OCI-LY7 (cell line): Measurements from ENCODE around the gene DNAJB7. TPM values are rescaled to one million over a fixed set of nuclear protein-coding genes. Genes with fewer than 3 reads are reported as not detected.
A peak's percentile ranks its signal among the peaks of the same experiment; 100 is the strongest.

Source experiments
- BruUV-seq: library from RNA; stranded (reverse); fragments of 400-500 nt; replicated peaks from 2 replicates; lab custom pipeline; 2021; lab: Mats Ljungman, UMichigan
- CTCF ChIA-PET: fragments of 300-600 bp; sonication (Branson Sonifier 250); formaldehyde crosslinking; loops from one replicate; lab custom pipeline; 2022; ENCODE audit warnings: antibody characterized with exemption; ENCODE audit not compliant: unreplicated experiment; lab: Charles Lee
- POLR2A ChIA-PET: fragments of 300-600 bp; sonication (Branson Sonifier 250); formaldehyde crosslinking; loops from one replicate; lab custom pipeline; 2022; ENCODE audit warnings: antibody characterized with exemption; lab: Charles Lee
- DNase-seq: peaks from one replicate; pipeline ENCODE4 v3.0.0-alpha.2; 2015; ENCODE audit warnings: low spot score
- H2AFZ ChIP-seq: fragments of 200-600 bp; sonication (generic), shearing (Covaris generic); 2 replicates; pipeline ENCODE4 v1.6.1; 2014; ENCODE audit warnings: mild to moderate bottlenecking, antibody characterized with exemption, low read length, moderate library complexity
- H3K27ac ChIP-seq: fragments of 200-600 bp; sonication (generic); 2 replicates; pipeline ENCODE4 v1.5.1; 2014; ENCODE audit warnings: mixed run types, low read depth, mild to moderate bottlenecking, moderate library complexity, low read length, inconsistent platforms; ENCODE audit not compliant: poor library complexity, severe bottlenecking
- H3K36me3 ChIP-seq: fragments of 200-600 bp; sonication (generic); 2 replicates; pipeline ENCODE4 v1.6.1; 2014; ENCODE audit warnings: mild to moderate bottlenecking, antibody characterized with exemption, low read length, moderate library complexity, mixed read lengths; ENCODE audit not compliant: insufficient read depth
- H3K4me1 ChIP-seq: fragments of 200-600 bp; sonication (generic); 2 replicates; pipeline ENCODE4 v1.5.1; 2014; ENCODE audit warnings: mild to moderate bottlenecking, low read length; ENCODE audit not compliant: insufficient read depth, poor library complexity, severe bottlenecking
- H3K4me2 ChIP-seq: fragments of 200-600 bp; sonication (generic); 2 replicates; pipeline ENCODE4 v1.6.1; 2014; ENCODE audit warnings: mild to moderate bottlenecking, low read length
- H3K4me3 ChIP-seq: fragments of 200-600 bp; sonication (generic); 2 replicates; pipeline ENCODE4 v1.5.1; 2014; ENCODE audit warnings: mild to moderate bottlenecking, low read depth, low read length; ENCODE audit not compliant: poor library complexity, severe bottlenecking
- H3K79me2 ChIP-seq: fragments of 200-600 bp; sonication (generic); 2 replicates; pipeline ENCODE4 v1.6.1; 2016; ENCODE audit warnings: low read depth, mild to moderate bottlenecking, low read length, moderate library complexity, mixed read lengths; ENCODE audit not compliant: insufficient read depth
- H3K9me2 ChIP-seq: fragments of 200-600 bp; sonication (generic); 2 replicates; pipeline ENCODE4 v1.6.1; 2016; ENCODE audit warnings: mild to moderate bottlenecking, low read length, mixed read lengths; ENCODE audit not compliant: insufficient read depth
- H3K9me3 ChIP-seq: fragments of 200-600 bp; sonication (generic); 2 replicates; pipeline ENCODE4 v1.6.1; 2014; ENCODE audit warnings: mild to moderate bottlenecking, mixed run types, low read length, mixed read lengths
- H4K20me1 ChIP-seq: fragments of 200-600 bp; sonication (generic); 2 replicates; pipeline ENCODE4 v1.6.1; 2014; ENCODE audit warnings: mild to moderate bottlenecking, antibody characterized with exemption, low read length, moderate library complexity, mixed read lengths; ENCODE audit not compliant: insufficient read depth
- EZH2phosphoT487 ChIP-seq: fragments of 200-600 bp; sonication (generic); IDR thresholded peaks from 2 replicates; pipeline ENCODE4 v1.6.1; 2018; ENCODE audit warnings: low read depth, borderline replicate concordance, mild to moderate bottlenecking, mixed run types, antibody characterized with exemption, low read length, moderate library complexity, mixed read lengths
- intact Hi-C: fragments of 100-400 bp; cut with micrococcal nuclease; formaldehyde crosslinking; loops from one replicate; pipeline ENCODE4 v1.10.0; 2022; ENCODE audit not compliant: unreplicated experiment
- total RNA-seq, 2 experiments: library from RNA; depleted of rRNA in 1 of 2; stranded (reverse); fragments of >200 nt in 1 of 2; shearing (Covaris generic) in 1 of 2; gene quantifications; 2 replicates each; pipeline ENCODE4 v1.2.3, GENCODE V29; 2014 to 2022
- TF ChIP-seq, protein P1 (sequence below): fragments of 200-600 bp; sonication (generic); conservative IDR thresholded peaks from 2 replicates; pipeline ENCODE4 v1.5.1; 2014; ENCODE audit warnings: mild to moderate bottlenecking, antibody characterized with exemption, low read length, moderate library complexity, mixed read lengths

The DNAJB7 gene
- total RNA-seq, 2 experiments from 2014 or later = not detected

GRCh38 chr22:40889116-40889515 is 27.2 kb upstream of the DNAJB7 start:
- TSS peak; percentile 29 for BruUV-seq
- no peaks in the 10 kb centered on the region for H3K4me1 ChIP-seq
- no peak overlapping the region for H2AFZ ChIP-seq
- peaks cover 66% of the 10 kb centered on the region for H3K36me3 ChIP-seq
- intact Hi-C loops = no loop called here
- no peak overlapping the region for H3K4me3 ChIP-seq
- ChIA-PET POLR2A (no interaction called here), CTCF (no interaction called here)
- no peaks in the 10 kb centered on the region for H4K20me1 ChIP-seq
- TF ChIP-seq, protein P1, sequence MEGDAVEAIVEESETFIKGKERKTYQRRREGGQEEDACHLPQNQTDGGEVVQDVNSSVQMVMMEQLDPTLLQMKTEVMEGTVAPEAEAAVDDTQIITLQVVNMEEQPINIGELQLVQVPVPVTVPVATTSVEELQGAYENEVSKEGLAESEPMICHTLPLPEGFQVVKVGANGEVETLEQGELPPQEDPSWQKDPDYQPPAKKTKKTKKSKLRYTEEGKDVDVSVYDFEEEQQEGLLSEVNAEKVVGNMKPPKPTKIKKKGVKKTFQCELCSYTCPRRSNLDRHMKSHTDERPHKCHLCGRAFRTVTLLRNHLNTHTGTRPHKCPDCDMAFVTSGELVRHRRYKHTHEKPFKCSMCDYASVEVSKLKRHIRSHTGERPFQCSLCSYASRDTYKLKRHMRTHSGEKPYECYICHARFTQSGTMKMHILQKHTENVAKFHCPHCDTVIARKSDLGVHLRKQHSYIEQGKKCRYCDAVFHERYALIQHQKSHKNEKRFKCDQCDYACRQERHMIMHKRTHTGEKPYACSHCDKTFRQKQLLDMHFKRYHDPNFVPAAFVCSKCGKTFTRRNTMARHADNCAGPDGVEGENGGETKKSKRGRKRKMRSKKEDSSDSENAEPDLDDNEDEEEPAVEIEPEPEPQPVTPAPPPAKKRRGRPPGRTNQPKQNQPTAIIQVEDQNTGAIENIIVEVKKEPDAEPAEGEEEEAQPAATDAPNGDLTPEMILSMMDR = no peak
- no peak for TF ChIP-seq EZH2phosphoT487
- H3K9me2 ChIP-seq = no peaks in the 10 kb centered on the region
- no peaks in the 10 kb centered on the region for H3K9me3 ChIP-seq
- no peak for DNase-seq
- no peaks in the 10 kb centered on the region for H3K79me2 ChIP-seq
- H3K27ac ChIP-seq = no peak overlapping the region
- no peak overlapping the region for H3K4me2 ChIP-seq

- Histone ChIP-seq H3K9me2 (no peaks in the 10 kb centered on the region; the same call in 1 of the 2 replicates), H3K27ac (no peak overlapping the region), H3K36me3 (peaks cover 43% of the 10 kb centered on the region), H2AFZ (no peak overlapping the region), H4K20me1 (no peaks in the 10 kb centered on the region), H3K79me2 (no peaks in the 10 kb centered on the region), H3K4me2 (no peak overlapping the region), H3K9me3 (no peaks in the 10 kb centered on the region), H3K4me1 (no peaks in the 10 kb centered on the region), H3K4me3 (no peak overlapping the region)
- no peak for DNase-seq
- ChIA-PET POLR2A (interaction anchor here (0.7 to 1.6 kb wide), 3 partner anchors 11 to 362 kb away, joined by 3 to 7 read pairs (median 4); partner anchors contain the start of gene XPNPEP3), CTCF (no interaction called here)
- no TSS peak for BruUV-seq
- TF ChIP-seq, protein P1 = no peak
- no peak for TF ChIP-seq EZH2phosphoT487
- intact Hi-C loops = no loop called here
Measured at GRCh38 chr22:40878922-40879321, 17.0 kb upstream of the DNAJB7 start.

- H3K9me2 ChIP-seq = no peaks in the 10 kb centered on the region; the same call in 1 of the 2 replicates
- ChIA-PET CTCF (no interaction called here), POLR2A (no interaction called here)
- H3K27ac ChIP-seq = no peak overlapping the region
- no peak overlapping the region for H3K4me2 ChIP-seq
- intact Hi-C loops = no loop called here
- H2AFZ ChIP-seq = no peak overlapping the region
- no peak overlapping the region for H3K4me3 ChIP-seq
- DNase-seq = no peak
- TF ChIP-seq, protein P1 = no peak
- TF ChIP-seq EZH2phosphoT487 = no peak
- BruUV-seq = no TSS peak
- H3K4me1 ChIP-seq = no peaks in the 10 kb centered on the region
- H3K79me2 ChIP-seq = no peaks in the 10 kb centered on the region
- H4K20me1 ChIP-seq = no peaks in the 10 kb centered on the region
- peaks cover 32% of the 10 kb centered on the region for H3K36me3 ChIP-seq
- no peaks in the 10 kb centered on the region for H3K9me3 ChIP-seq
Measured at GRCh38 chr22:40877488-40877887, 15.6 kb upstream of the DNAJB7 start.
